GM21526 (cell line): ENCODE measurements around the gene XPR1.
"Not testable (repeated sequence)": the region's sequence is repeated elsewhere in the genome, so short reads cannot be mapped to it uniquely, and the experiment has no call there.

Experiments
- ATAC-seq: cut with Tn5 transposase; IDR thresholded peaks from one replicate; pipeline ENCODE4 v1.9.1; 2021; ENCODE audit warnings: moderate library complexity; ENCODE audit not compliant: unreplicated experiment, low FRiP score

The XPR1 gene

DNA sequence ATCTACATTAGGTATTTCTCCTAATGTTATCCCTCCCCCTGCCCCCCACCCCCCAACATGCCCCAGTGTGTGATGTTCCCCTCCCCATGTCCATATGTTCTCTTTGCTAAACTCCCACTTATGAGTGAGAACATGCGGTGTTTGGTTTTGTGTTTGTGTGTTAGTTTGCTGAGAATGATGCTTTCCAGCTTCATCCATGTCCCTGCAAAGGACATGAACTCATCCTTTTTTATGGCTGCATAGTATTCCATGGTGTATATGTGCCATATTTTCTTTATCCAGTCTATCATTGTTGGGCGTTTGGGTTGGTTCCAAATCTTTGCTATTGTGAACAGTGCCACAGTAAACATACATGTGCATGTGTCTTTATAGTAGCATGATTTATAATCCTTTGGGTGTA lies 199.7 kb downstream of the XPR1 start:
- not testable (repeated sequence) for ATAC-seq

DNA sequence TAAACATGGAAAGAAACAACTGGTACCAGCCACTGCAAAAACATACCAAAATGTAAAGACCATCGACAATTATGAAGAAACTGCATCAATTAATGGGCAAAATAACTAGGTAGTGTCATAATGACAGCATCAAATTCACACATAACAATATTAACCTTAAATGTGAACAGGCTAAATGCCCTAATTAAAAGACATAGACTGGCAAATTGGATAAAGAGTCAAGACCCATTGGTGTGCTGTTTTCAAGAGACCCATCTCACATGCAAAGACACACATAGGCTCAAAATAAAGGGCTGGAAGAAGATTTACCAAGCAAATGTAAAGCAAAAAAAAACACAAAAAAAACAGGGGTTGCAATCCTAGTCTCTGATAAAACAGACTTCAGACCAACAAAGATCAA lies 201.4 kb downstream of the XPR1 start:
- ATAC-seq, result not testable (repeated sequence)

GRCh38 chr1:180836449-180836848 lies 204.6 kb downstream of the XPR1 start:
- ATAC-seq, result no peak

DNA sequence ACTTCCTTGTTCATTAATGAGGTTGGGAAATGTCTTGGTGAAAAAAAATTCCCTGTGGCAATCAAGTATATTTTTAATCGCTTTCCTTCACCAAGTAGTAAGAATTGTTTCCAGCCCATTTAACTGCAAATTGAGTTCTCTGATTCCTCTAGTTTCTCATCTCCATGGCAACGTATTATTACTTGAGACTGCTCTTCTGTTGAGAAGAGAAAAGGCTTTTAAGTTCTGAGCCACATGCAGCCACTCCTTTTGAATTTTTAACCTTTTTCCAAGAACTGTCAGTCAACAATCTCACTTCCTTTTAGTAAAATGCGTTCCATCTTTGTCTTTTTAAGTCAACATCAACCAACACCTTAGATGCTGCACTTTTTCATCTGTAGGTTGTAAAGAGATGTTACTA lies 205.2 kb downstream of the XPR1 start:
- ATAC-seq, result no peak

- no peak for ATAC-seq
These were observed 206.7 kb downstream of the XPR1 start for GRCh38 chr1:180838535-180838934.

DNA sequence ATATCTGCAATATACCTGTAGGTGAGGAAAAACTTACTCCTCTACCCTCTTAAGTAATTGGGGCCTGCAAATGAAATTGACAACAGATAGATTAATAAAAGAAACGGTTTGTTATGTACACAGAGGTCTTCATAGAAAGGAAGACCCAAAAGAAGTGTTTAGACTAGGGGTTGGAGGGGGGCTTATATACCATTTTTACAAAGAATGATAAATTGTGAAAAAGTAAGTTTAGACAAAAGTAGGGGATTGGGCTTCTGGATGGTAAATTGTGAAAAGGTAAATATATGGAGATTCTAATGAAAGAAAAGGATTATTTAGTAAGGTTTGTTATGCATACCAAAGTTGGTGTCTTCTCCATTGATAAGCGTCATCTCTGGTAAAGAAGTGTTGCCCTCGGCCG lies 207.7 kb downstream of the XPR1 start:
- no peak for ATAC-seq

- ATAC-seq, result no peak
These were observed 209.6 kb downstream of the XPR1 start for GRCh38 chr1:180841415-180841814.

DNA sequence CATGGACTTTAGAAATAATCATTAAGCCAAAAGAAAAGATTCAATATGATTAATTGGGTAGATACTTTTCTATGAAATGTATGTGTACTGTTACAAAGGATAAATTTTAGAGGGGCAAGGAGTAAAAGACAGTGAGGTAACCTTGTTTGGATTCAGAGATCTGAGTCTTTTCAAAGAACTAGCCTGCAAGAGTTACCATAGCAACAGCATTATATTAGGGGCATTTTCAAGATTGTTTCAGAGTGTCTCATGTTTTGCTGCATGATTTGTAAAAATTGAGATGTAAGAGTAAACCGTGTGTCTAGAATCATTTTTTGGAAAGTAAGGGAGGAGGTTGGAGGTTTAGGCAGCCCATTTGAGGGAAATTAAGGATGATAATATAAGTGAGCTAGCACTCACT lies 210.2 kb downstream of the XPR1 start:
- no peak for ATAC-seq

DNA sequence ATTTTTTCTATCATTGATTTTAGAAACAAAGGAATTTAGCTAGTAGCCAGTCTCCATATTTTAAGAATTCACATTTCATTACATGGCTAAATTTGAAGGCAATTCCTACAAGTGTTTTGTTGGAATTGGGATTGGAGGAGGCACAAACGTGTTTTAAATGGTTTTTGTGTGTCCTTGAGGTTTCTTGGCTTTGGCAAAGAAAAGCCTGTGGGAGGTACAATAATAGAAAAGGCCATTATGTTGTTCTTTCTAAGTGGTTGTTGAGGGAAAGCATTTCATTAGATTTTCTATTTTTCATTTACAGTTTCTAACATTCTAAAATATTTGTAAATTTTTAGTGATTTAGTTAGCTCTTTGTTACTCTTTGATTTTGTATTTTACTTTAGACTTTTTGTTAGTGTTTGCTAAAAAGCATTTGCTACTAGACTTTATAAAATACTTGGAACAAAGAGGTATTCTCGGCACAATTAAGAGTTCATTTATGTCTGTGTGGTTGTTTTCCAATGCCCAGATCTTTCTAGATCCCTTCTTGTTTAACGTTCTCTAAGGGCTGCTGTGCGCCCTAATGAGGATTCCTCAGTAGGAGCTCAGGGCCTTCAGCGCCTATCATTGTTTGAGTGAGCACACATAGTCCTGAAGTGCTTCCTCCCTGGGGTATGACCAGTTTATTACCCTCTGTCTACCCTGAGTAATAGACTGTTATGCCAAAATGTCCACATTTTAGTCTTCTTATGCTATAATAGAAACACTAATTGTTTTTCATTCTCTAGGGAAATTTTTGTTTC lies 210.9 kb downstream of the XPR1 start:
- no peak for ATAC-seq

- ATAC-seq, result no peak
These were observed 213.5 kb downstream of the XPR1 start for GRCh38 chr1:180845352-180845751.

GRCh38 chr1:180848191-180848590 lies 216.4 kb downstream of the XPR1 start:
- no peak for ATAC-seq

- peak; percentile 63 for ATAC-seq
These were observed 217.4 kb downstream of the XPR1 start for GRCh38 chr1:180849031-180849775.

DNA sequence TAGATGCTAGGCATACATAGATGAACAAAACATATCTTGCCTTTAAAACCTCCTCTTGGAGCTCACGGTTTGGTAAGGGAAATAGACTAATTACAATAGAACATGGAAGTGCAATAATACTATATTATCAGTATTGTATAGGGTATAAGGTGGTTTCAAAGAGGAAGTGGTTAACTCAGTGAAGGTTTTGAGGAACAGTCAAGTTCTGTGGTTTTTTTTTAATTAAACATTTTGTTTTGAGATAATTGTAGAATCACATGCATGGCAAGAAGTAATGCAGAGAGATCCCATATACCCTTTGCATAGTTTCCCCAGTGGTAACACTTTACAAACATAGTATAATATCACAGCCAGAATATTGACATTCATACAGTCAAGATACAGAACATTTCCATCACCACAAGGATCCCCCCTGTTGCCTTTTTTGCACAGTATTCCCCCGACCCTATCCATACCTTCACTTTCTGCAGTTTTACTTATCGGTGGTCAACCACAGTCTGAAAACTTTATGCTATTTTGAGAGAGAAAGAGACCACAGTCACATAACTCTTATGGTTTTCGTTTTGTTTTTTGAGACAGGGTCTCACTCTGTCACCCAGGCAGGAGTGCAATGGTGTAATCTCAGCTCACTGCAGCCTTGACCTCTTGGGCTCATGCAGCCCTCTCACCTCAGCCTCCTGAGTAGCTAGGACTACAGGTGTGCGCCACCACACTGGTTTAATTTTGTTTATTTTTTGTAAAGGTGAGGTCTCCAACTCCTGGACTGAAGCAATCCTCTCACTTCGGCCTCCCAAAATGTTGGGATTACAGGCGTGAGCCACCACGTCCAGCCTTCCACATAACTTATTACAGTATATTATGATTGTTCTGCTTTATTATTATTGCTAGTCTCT lies 220.4 kb downstream of the XPR1 start:
- ATAC-seq, result no peak

- no peak for ATAC-seq
These were observed 222.2 kb downstream of the XPR1 start for GRCh38 chr1:180854001-180854400.

- ATAC-seq, result no peak
These were observed 222.6 kb downstream of the XPR1 start for GRCh38 chr1:180854456-180854855.

DNA sequence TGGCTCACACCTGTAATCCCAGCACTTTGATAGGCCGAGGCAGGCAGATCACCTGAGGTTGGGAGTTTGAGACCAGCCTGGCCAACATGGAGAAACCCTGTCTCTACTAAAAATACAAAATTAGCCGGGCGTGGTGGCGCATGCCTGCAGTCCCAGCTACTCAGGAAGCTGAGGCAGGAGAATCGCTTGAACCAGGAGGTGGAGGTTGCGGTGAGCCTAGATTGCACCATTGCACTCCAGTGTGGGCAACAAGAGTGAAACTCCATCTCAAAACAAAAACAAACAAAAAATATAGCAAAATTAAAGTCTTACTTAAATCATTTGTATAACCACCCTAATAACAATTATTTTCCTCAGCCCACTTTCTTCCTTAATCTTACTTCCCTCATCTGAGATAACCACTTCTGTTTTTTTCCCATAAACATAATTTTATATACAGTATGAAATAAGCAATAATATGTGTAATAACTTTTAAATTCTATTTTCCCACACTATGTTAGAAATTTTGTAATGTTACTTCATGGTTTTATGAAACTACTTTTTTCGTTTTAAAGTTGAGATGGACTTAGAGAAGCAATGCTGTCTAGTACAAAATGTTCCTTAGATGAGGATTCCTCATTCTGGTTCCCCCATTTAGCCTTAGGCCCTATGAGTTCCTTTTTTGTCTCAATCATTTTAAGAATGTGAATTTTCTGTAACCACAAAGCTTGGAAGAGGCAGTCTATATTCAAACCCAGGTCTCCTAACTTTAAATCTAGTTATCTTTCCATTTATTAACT lies 226.3 kb downstream of the XPR1 start:
- not testable (repeated sequence) for ATAC-seq

- no peak for ATAC-seq
These were observed 227.5 kb downstream of the XPR1 start for GRCh38 chr1:180859306-180859705.

- no peak for ATAC-seq
These were observed 228.7 kb downstream of the XPR1 start for GRCh38 chr1:180860535-180860934.

DNA sequence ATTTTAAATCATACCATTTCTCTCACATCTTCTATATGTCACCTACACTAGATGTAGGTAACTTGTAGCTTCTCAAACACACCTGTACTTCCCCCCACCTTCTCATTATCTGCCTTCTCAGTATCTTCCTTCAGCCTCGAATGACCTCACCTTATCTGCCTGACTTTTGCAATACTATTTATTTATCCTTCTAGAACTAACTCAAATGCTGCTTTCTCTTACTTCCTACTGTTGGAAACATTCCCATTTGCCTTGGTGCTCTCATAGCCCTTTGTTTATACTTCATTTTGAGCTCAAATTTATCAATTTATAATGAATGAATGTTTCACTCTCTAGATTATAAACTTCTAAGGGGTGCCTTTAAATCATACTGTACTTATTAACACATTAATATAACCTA lies 230.5 kb downstream of the XPR1 start:
- no peak for ATAC-seq

DNA sequence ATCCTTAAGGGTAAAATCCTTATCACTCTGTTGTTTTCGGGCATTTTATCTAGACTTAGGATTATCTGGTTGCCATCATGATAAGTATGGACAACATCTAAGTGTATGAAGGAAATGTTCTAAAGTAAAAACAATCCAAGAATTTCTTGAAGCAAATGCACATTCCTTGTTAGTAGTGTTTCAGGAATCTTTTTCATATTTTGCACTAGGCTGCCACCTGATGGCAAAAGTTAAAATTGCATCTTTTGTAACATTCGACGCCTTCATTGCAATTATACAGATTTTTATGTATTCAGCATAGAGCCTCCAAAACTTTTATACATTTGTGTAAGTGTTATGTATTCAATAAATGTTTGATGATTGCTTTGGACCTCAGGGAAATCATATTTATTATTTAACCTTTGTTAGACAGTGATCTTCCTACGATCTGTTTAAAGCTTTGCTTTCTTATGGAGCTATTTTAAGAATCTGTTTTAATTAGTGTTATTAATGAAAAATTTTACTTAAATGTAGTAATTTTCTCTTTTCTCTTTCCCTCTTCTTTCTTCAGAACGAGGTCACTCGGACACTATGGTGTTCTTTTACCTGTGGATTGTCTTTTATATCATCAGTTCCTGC lies 231.4 kb downstream of the XPR1 start:
- ATAC-seq, result no peak
